GM21825 (cell line): ENCODE data around the gene EGFR.

Experiments
- ATAC-seq: cut with Tn5 transposase; IDR thresholded peaks from one replicate; pipeline ENCODE4 v1.9.1; 2021; ENCODE audit warnings: mild to moderate bottlenecking, moderate library complexity; ENCODE audit not compliant: unreplicated experiment

EGFR gene

DNA sequence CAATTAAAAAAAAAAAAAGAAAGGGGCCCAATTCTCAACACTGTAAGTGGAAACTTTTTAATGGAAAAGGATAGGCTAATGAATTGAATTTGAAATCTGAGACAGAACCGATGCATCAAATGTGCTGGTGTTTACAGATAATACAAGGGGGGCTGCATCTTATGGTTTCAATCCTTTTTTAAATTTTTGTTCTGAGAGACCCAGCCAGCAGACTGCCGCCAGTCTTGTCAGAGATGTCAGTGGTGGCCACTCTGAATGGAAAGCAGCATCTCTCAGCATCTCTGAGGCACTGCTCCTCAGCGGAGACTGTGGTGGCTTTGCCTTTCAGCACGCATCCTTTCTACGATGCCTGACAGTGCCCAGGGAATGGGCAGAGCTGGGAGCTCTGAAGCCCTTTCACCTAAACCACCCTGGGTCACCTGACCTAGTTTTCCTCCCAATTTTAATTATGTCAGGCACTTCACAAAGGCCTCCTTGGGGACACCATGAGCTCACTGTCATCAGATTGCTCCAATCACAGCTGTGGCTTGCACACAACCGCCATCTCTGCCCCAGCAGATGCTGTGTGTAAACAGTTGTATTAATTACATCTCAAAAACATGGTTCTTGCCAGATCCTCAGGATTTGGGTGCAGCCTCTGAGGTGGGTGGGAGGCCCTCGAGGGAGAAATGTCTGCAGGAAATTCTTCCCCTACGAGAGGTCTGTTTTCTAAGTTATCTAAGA lies 81.2 kb downstream of the EGFR start:
- ATAC-seq: no peak

- no peak for ATAC-seq
Measured at GRCh38 chr7:55100544-55101327, 81.9 kb downstream of the EGFR start.

DNA sequence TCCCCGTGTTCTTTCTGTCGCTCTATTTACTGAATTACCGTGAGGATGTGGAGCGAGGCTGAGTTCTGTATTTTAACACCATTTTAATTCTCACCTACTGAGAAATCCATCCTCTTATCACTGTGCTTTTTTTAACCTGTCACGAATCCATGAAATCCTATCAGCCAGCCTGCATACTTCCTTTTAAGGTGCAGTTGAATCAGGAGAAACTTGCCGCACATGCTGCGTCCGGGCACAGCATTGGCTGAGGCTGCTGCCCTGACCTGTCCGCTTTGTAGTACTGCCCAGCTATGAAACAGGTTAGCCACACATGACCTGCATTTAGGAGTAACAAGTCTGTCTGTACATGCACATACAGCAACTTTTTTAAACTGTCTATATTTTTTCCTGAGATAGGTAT lies 82.5 kb downstream of the EGFR start:
- no peak for ATAC-seq

GRCh38 chr7:55104123-55104522 lies 85.3 kb downstream of the EGFR start:
- ATAC-seq: no peak

GRCh38 chr7:55104712-55105433 lies 86.1 kb downstream of the EGFR start:
- ATAC-seq: no peak

DNA sequence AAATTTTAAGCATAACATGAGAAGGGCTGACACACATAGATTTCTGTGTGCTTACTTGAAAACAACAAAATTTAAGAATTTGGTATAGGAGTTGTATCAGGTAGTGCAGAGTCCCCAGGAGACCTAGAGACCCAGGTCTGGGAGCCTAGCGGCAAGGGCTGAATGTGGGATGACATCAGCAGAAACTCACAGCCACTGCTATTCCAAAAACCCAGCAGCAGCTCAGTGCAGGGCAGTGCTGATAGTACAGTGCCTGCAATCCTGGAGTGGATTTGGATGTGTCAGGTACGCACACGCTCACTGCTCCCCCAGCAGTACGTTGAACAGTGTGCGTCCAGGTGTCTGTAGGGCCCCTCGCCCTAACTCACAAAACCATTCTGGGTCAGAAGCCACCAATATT lies 87.1 kb downstream of the EGFR start:
- no peak for ATAC-seq

DNA sequence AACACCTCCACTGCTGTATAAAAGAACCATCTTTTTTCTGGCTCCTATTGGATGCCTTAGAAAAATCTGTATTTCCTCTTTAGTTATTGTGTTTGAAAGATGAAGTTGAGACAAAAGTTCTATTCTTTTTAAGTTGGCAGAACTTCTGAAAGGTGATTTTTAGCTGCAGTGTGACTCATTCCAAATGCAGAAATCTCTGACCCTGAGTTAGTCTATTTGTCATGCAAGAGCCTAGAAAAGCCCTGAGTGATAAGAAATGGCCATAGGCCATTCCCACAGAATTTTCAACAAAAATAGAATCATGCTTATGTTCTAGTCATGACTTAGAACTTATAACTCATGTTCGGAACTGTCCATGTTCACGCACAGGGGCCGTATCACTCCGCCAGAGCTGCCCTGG lies 89.1 kb downstream of the EGFR start:
- no peak for ATAC-seq

DNA sequence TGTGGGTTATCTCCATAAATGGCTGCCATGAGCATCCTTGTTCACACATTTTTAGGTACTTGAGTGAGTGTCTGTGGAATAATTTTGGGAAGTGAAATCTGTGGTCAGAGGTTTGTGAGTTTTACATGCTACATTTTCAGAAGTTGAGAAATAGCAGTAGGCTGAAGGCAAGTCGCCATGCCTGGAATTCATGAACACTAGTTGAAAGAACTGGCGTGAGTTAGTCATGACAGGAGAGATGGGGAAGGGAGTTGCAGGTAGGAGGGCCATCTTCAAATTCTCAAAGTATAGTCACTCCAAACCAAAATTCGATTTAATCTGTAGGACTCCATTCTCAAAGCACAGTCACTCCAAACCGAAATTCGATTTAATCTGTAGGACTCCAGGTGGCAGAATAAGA lies 89.6 kb downstream of the EGFR start:
- no peak for ATAC-seq

DNA sequence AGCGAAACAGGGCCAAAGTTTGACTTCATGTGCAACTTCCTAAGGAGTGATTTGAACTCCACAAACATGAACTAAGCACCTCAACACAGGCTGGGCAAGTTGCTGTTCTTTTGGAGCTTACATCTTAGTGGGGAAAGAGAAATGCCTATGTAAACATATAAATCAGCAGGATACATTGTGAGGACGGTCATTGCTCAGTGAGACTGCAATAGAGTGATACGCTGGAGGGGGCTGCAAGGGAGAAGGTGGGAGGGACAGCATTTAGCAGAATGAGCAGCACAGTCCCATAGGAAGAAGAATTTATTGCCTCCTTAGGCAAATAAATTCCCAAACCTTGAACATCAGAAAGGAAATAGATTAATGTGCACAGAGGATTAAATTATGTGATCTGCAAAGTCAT lies 90.0 kb downstream of the EGFR start:
- ATAC-seq: no peak

- no peak for ATAC-seq
Measured at GRCh38 chr7:55109404-55110167, 90.8 kb downstream of the EGFR start.

DNA sequence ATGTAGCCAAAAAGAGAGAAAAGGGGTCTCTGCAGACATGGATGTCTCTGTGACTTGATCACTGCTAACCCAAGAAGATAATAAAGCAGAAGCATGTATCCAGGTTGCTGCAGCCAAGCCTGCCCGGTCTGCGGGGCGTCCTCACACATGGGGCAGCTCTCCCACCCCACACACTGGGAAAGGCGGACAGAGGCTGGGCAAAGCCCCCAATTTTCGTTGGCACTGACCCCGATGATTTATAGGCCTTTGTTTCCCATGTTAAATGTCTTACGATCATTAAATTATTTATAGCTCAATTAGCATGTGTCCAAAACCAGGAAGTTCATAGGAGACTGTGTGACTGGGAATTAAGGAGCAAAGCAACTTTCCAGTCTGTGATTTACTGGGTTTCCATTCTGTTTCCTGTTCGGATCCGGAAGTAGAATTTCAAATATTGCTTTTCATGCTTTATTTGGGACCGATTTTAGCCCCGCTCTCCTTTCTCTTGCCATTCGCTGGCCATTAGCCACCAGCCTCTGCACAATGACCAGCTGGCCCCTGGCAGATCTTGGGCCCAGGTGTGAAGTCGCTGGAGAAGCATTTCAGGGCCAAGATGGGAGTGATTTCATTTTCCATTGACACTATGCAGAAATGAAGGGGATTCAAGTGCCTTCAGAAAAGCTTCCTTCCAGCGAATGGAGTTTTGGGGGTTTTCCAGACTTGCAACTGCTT lies 91.6 kb downstream of the EGFR start:
- no peak for ATAC-seq

DNA sequence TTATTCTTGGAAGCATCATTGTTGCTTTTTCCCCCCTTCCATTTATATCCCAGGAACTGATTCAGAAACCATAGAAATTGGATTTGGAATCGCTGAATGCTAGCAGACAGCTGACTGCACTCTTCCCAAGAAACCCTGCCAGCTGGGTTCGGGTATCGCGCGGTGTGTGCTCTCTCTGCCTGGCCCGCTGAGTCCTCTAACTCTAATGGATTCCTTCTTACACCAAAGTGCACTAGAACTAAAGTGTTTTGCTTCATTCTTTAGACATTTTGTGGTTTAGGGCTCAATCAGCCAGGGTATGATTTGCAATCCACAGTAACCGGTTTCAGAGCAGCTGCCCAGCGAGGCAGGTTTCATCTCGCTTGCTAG lies 92.2 kb downstream of the EGFR start:
- ATAC-seq: no peak

DNA sequence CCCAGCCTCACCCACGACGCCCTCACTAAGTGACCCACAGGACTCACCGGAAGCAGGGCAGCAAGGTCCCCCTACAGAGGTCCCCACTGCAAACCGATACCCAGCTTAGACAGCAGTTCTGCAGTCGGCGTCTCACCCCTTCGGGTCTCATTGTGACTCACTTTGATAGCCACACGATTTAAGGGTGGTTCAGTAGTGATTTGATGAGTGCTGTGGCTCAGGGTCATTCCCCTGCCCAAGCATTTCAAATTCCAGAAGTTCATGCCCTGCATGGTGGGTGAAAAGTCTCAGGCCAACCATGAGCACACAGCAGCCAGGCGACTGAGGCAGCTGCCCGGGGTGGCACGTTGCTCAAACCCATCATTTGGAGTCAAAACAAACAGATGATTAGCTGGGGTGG lies 93.2 kb downstream of the EGFR start:
- no peak for ATAC-seq

DNA sequence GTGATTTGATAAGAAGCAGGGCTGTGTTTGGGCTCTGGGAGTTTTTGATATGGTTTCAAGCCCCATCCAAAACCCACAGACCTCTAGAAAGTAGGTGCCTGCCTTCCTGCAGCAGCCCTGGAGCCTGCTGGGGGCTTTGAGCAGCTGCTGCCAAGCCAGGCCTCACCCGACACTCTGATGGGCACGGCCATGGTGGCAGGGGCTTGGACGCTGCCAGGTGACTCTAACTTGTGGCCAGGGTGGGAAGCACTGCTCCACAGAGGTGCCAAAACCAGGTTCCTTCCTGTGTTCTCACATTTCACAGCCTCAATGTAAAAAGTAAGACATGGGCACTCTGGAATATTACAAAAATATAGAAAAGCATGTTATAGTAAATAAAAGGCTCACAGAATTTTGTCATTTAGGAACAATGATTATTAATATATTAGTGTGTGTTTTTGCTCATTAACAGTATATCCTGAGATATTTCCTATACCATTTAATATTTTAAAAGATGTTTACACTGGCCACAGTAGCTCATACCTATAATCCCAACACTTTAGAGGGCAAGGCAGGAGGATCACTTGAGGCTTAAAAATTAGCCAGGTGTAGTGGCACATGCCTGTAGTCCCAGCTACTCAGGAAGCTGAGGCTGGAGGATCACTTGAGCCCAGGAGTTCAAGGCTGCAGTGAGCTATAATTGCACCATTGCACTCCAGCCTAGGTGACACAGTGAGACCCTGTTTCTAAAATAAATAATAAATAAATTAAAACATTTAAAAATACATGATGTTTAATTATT lies 95.1 kb downstream of the EGFR start:
- ATAC-seq: no peak

- no peak for ATAC-seq
Measured at GRCh38 chr7:55117286-55117685, 98.5 kb downstream of the EGFR start.

- ATAC-seq: no peak
Measured at GRCh38 chr7:55118426-55118825, 99.6 kb downstream of the EGFR start.

DNA sequence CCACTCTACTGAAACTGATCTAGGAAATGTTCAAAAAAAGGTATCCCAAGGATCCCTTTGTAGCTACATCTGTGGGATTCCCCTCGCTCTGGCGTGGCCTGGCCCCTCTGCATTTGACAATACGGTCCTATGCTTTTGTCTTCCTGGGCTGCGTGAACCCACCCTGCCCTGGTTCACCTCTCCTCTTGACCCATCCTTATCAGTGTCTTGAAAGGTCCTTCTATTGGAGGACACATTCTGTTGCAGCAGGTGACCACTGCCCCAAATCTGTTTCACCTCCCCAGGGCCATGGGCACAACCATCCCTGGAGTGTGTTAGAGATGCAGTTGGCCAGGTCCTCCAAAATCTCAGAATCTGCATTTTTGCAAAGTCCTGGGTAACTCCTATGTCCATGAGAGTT lies 100.8 kb downstream of the EGFR start:
- no peak for ATAC-seq

GRCh38 chr7:55120074-55120473 lies 101.3 kb downstream of the EGFR start:
- ATAC-seq: no peak

- no peak for ATAC-seq
Measured at GRCh38 chr7:55120501-55121198, 101.8 kb downstream of the EGFR start.
